Osteoblast (primary cell): ENCODE measurements around the gene RPS24. TPM values are rescaled to one million over a fixed set of nuclear protein-coding genes. Genes with fewer than 3 reads are reported as not detected.

Experiments
- DNase-seq: peaks from one replicate; pipeline ENCODE4 v3.0.0; 2011; ENCODE audit warnings: low spot score, mixed read lengths; ENCODE audit not compliant: insufficient read length; ENCODE audit errors: missing footprints
- H2AFZ ChIP-seq: 2 replicates; pipeline ENCODE4 v1.6.0; 2011; ENCODE audit warnings: mild to moderate bottlenecking, low read length
- H3K27ac ChIP-seq: 2 replicates; pipeline ENCODE4 v1.5.1; 2011; ENCODE audit warnings: mild to moderate bottlenecking, low read depth, low read length, moderate library complexity
- H3K27me3 ChIP-seq: 2 replicates; pipeline ENCODE4 v1.6.0; 2012; ENCODE audit warnings: mild to moderate bottlenecking, control low read depth, inconsistent platforms, low read length, moderate library complexity; ENCODE audit not compliant: insufficient read depth
- H3K36me3 ChIP-seq: 2 replicates; pipeline ENCODE4 v1.5.1; 2011; ENCODE audit warnings: mild to moderate bottlenecking, low read length, control low read depth, moderate library complexity; ENCODE audit not compliant: insufficient read depth
- H3K4me1 ChIP-seq: 2 replicates; pipeline ENCODE4 v1.5.1; 2011; ENCODE audit warnings: mild to moderate bottlenecking, low read length, control low read depth, moderate library complexity; ENCODE audit not compliant: insufficient read depth
- H3K4me2 ChIP-seq: 2 replicates; pipeline ENCODE4 v1.6.0; 2011; ENCODE audit warnings: mild to moderate bottlenecking, low read length; ENCODE audit not compliant: insufficient read depth
- H3K4me3 ChIP-seq: fragments of 200-600 bp; sonication (generic); 3 replicates; pipeline ENCODE4 v1.5.1; 2012; ENCODE audit warnings: mild to moderate bottlenecking, low read length, inconsistent platforms; ENCODE audit not compliant: insufficient read depth
- H3K79me2 ChIP-seq: 2 replicates; pipeline ENCODE4 v1.6.0; 2012; ENCODE audit warnings: mild to moderate bottlenecking, low read length, control low read depth, inconsistent platforms; ENCODE audit not compliant: insufficient read depth
- H3K9me3 ChIP-seq: 2 replicates; pipeline ENCODE4 v1.5.1; 2011; ENCODE audit warnings: low read depth, low read length, control low read depth
- H4K20me1 ChIP-seq: 2 replicates; pipeline ENCODE4 v1.6.0; 2012; ENCODE audit warnings: mild to moderate bottlenecking, low read length, control low read depth; ENCODE audit not compliant: insufficient read depth
- total RNA-seq: library from RNA; depleted of rRNA; stranded (reverse); fragments of >200 nt; gene quantifications from 2 replicates; pipeline ENCODE4 v1.2.3, GENCODE V29; 2012
- TF ChIP-seq, protein P1 (sequence below): IDR thresholded peaks from 2 replicates; pipeline ENCODE4 v1.5.1; 2011; ENCODE audit warnings: mild to moderate bottlenecking, low read depth, low read length, moderate library complexity; ENCODE audit errors: extremely low read depth

The RPS24 gene
- total RNA-seq, 1 donor = 1,685 TPM

GRCh38 chr10:78017856-78018255, 15.8 kb upstream of the RPS24 start:
- H3K27ac ChIP-seq = no peak overlapping the region
- H3K4me2 ChIP-seq = no peak overlapping the region
- H2AFZ ChIP-seq = no peak overlapping the region
- H3K4me1 ChIP-seq = no peaks in the 10 kb centered on the region
- peaks cover 94% of the 10 kb centered on the region for H3K36me3 ChIP-seq
- no peak for DNase-seq
- no peaks in the 10 kb centered on the region for H4K20me1 ChIP-seq
- no peaks in the 10 kb centered on the region for H3K79me2 ChIP-seq
- H3K4me3 ChIP-seq = no peak overlapping the region
- TF ChIP-seq, protein P1, sequence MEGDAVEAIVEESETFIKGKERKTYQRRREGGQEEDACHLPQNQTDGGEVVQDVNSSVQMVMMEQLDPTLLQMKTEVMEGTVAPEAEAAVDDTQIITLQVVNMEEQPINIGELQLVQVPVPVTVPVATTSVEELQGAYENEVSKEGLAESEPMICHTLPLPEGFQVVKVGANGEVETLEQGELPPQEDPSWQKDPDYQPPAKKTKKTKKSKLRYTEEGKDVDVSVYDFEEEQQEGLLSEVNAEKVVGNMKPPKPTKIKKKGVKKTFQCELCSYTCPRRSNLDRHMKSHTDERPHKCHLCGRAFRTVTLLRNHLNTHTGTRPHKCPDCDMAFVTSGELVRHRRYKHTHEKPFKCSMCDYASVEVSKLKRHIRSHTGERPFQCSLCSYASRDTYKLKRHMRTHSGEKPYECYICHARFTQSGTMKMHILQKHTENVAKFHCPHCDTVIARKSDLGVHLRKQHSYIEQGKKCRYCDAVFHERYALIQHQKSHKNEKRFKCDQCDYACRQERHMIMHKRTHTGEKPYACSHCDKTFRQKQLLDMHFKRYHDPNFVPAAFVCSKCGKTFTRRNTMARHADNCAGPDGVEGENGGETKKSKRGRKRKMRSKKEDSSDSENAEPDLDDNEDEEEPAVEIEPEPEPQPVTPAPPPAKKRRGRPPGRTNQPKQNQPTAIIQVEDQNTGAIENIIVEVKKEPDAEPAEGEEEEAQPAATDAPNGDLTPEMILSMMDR = no peak
- no peaks in the 10 kb centered on the region for H3K9me3 ChIP-seq
- H3K27me3 ChIP-seq = no peaks in the 10 kb centered on the region

GRCh38 chr10:78019264-78019663, 14.4 kb upstream of the RPS24 start:
- no peak for DNase-seq
- Histone ChIP-seq H3K4me1 (no peaks in the 10 kb centered on the region), H3K4me2 (no peak overlapping the region), H3K9me3 (no peaks in the 10 kb centered on the region), H3K79me2 (no peaks in the 10 kb centered on the region), H3K27ac (no peak overlapping the region), H4K20me1 (no peaks in the 10 kb centered on the region), H3K27me3 (no peaks in the 10 kb centered on the region), H2AFZ (no peak overlapping the region), H3K36me3 (peaks cover 93% of the 10 kb centered on the region), H3K4me3 (no peak overlapping the region)
- TF ChIP-seq, protein P1 = no peak

DNA sequence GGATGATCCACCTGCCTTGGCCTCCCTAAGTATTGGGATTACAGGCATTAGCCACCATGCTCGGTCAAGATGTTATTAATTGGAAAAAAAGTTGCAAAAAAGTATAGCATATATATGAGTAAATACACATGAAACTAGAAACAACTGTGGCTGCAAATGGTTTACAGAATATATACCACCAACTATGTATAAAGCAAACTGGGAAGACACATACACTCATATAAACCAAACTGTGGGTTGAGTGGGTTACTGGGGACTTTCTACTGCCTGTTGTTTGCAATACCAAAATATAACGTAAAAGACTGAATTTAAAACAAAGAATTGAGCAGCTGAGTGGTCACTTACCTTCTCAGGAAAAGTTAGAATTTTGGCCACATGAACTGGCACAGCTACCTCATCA, 12.5 kb upstream of the RPS24 start:
- peaks cover 2% of the 10 kb centered on the region for H3K79me2 ChIP-seq
- TF ChIP-seq, protein P1 = no peak
- H3K4me1 ChIP-seq = peaks cover 12% of the 10 kb centered on the region
- H4K20me1 ChIP-seq = peaks cover 2% of the 10 kb centered on the region
- no peak overlapping the region for H3K27ac ChIP-seq
- peaks cover 95% of the 10 kb centered on the region for H3K36me3 ChIP-seq
- no peak for DNase-seq
- H3K4me3 ChIP-seq = no peak overlapping the region
- H3K9me3 ChIP-seq = no peaks in the 10 kb centered on the region
- no peak overlapping the region for H2AFZ ChIP-seq
- H3K27me3 ChIP-seq = no peaks in the 10 kb centered on the region
- no peak overlapping the region for H3K4me2 ChIP-seq

DNA sequence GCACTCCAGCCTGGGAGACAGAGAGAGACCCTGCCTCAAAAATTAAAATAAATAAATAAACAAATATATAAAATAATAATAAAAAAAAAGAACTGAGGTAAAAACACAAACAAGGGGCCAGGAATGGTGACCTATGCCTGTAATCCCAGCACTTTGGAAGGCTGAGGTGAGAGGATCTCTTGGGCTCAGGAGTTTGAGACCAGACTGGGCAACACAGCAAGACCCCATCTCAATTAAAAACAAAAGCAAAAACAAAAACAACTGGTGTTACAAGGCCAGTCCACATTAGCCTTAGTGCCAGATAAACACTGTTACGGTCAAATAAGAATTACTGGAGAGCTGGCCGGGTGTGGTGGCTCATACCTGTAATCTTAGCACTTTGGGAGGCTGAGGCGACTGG, 9.9 kb upstream of the RPS24 start:
- Histone ChIP-seq H3K9me3 (no peaks in the 10 kb centered on the region), H3K4me1 (peaks cover 27% of the 10 kb centered on the region), H4K20me1 (peaks cover 15% of the 10 kb centered on the region), H3K36me3 (peaks cover 70% of the 10 kb centered on the region), H3K4me2 (no peak overlapping the region), H3K27ac (no peak overlapping the region), H3K79me2 (peaks cover 28% of the 10 kb centered on the region), H3K4me3 (no peak overlapping the region), H3K27me3 (no peaks in the 10 kb centered on the region), H2AFZ (no peak overlapping the region)
- TF ChIP-seq, protein P1 = no peak
- no peak for DNase-seq
